Trophoblast cell (in vitro differentiated cells and primary cell): ENCODE results near the gene PDGFRB.

ENCODE experiments used
- DNase-seq, 2 donors: peaks; one replicate each; pipeline ENCODE4 v3.0.0-alpha.2; 2016
- H2AFZ ChIP-seq: 2 replicates; pipeline ENCODE4 v1.6.1; 2013; ENCODE audit warnings: low read length, moderate library complexity, mild to moderate bottlenecking; ENCODE audit not compliant: insufficient read depth, poor library complexity
- H2AK5ac ChIP-seq: 2 replicates; pipeline ENCODE4 v1.6.1; 2013; ENCODE audit warnings: mild to moderate bottlenecking, low read length
- H2BK120ac ChIP-seq: 2 replicates; pipeline ENCODE4 v1.6.1; 2013; ENCODE audit warnings: low read length, mild to moderate bottlenecking, moderate library complexity; ENCODE audit not compliant: insufficient read depth, poor library complexity
- H2BK12ac ChIP-seq: 2 replicates; pipeline ENCODE4 v1.6.1; 2013; ENCODE audit warnings: mild to moderate bottlenecking, low read length, moderate library complexity
- H2BK5ac ChIP-seq: 2 replicates; pipeline ENCODE4 v1.6.1; 2013; ENCODE audit warnings: low read length, low read depth, moderate library complexity, mild to moderate bottlenecking; ENCODE audit not compliant: poor library complexity
- H3K14ac ChIP-seq: 2 replicates; pipeline ENCODE4 v1.6.1; 2013; ENCODE audit warnings: mild to moderate bottlenecking, low read length
- H3K18ac ChIP-seq: 2 replicates; pipeline ENCODE4 v1.6.1; 2013; ENCODE audit warnings: mild to moderate bottlenecking, low read length
- H3K23ac ChIP-seq: 2 replicates; pipeline ENCODE4 v1.6.1; 2013; ENCODE audit warnings: low read length
- H3K27ac ChIP-seq: 2 replicates; pipeline ENCODE4 v1.5.1; 2013; ENCODE audit warnings: low read depth, mild to moderate bottlenecking, inconsistent platforms, low read length, moderate library complexity
- H3K27me3 ChIP-seq: 2 replicates; pipeline ENCODE4 v1.6.1; 2013; ENCODE audit warnings: inconsistent platforms, mild to moderate bottlenecking, low read length, moderate library complexity; ENCODE audit not compliant: insufficient read depth
- H3K36me3 ChIP-seq, 2 experiments: 1 replicate in 1 of 2; 2 replicates in 1 of 2; pipeline ENCODE4 v1.6.1; 2013; ENCODE audit warnings: low read length in 2 of 2, mild to moderate bottlenecking in 2 of 2, moderate library complexity in 1 of 2; ENCODE audit not compliant: insufficient read depth in 2 of 2, control insufficient read depth in 1 of 2
- H3K4ac ChIP-seq: 2 replicates; pipeline ENCODE4 v1.6.1; 2013; ENCODE audit warnings: low read depth, mild to moderate bottlenecking, low read length, moderate library complexity
- H3K4me1 ChIP-seq, 2 experiments: 1 replicate in 1 of 2; 2 replicates in 1 of 2; pipeline ENCODE4 v1.6.1; 2013; ENCODE audit warnings: low read length in 2 of 2, mild to moderate bottlenecking in 2 of 2, moderate library complexity in 1 of 2; ENCODE audit not compliant: insufficient read depth in 2 of 2, control insufficient read depth in 1 of 2
- H3K4me2 ChIP-seq: 2 replicates; pipeline ENCODE4 v1.6.1; 2013; ENCODE audit warnings: inconsistent platforms, mild to moderate bottlenecking, low read length, moderate library complexity
- H3K4me3 ChIP-seq: 2 replicates; pipeline ENCODE4 v1.5.1; 2013; ENCODE audit warnings: mild to moderate bottlenecking, low read depth, low read length, inconsistent platforms
- H3K79me1 ChIP-seq: one replicate; pipeline ENCODE4 v1.6.1; 2013; ENCODE audit warnings: low read length
- H3K79me2 ChIP-seq: 2 replicates; pipeline ENCODE4 v1.6.1; 2013; ENCODE audit warnings: low read length, mild to moderate bottlenecking; ENCODE audit not compliant: control insufficient read depth, insufficient read depth, poor library complexity
- H3K9ac ChIP-seq: 2 replicates; pipeline ENCODE4 v1.6.1; 2013; ENCODE audit warnings: mild to moderate bottlenecking, low read length
- H3K9me3 ChIP-seq: 2 replicates; pipeline ENCODE4 v1.6.1; 2013; ENCODE audit warnings: low read depth, mild to moderate bottlenecking, control low read depth, inconsistent platforms, low read length; ENCODE audit not compliant: insufficient read depth
- H4K12ac ChIP-seq: 2 replicates; pipeline ENCODE4 v1.6.1; 2013; ENCODE audit warnings: low read depth, mild to moderate bottlenecking, low read length, moderate library complexity
- H4K8ac ChIP-seq: 2 replicates; pipeline ENCODE4 v1.6.1; 2013; ENCODE audit warnings: low read depth, mild to moderate bottlenecking, low read length, moderate library complexity
- H4K91ac ChIP-seq: one replicate; pipeline ENCODE4 v1.6.1; 2013; ENCODE audit warnings: low read depth, mild to moderate bottlenecking, low read length, moderate library complexity
- WGBS: extraction: QIAGEN DNeasy Blood & Tissue Kit; methylation state at CpG from one replicate; pipeline ENCODE4 v1.1.7; 2013; ENCODE audit warnings: missing lambda C conversion rate; ENCODE audit not compliant: insufficient read length, insufficient coverage; ENCODE audit errors: extremely low coverage; 5-methylcytosine and 5-hydroxymethylcytosine counted together

Gene PDGFRB

GRCh38 chr5:150153483-150153882 is 2.2 kb downstream of the PDGFRB start:
- no peak for DNase-seq
- Histone ChIP-seq H3K23ac (no peak overlapping the region), H4K12ac (no peak overlapping the region), H3K36me3 (peaks cover 17 to 25% of the 10 kb centered on the region in 2 experiments), H3K9ac (no peak overlapping the region), H3K18ac (peak overlapping the region; percentile 24), H2BK120ac (peak overlapping the region; percentile 19), H4K8ac (peak overlapping the region; percentile 2), H3K27me3 (no peaks in the 10 kb centered on the region), H2BK5ac (peak overlapping the region; percentile 31), H2AK5ac (peak overlapping the region; percentile 31), H3K4me2 (peak overlapping the region; percentile 66), H3K9me3 (no peaks in the 10 kb centered on the region), H4K91ac (peak overlapping the region; percentile 95), H2AFZ (no peak overlapping the region), H3K4ac (peak overlapping the region; percentile 11), H2BK12ac (peak overlapping the region; percentile 74), H3K79me2 (peaks cover 7% of the 10 kb centered on the region), H3K14ac (peak overlapping the region; percentile 12), H3K27ac (no peak overlapping the region), H3K4me3 (no peak overlapping the region), H3K79me1 (peaks cover 23% of the 10 kb centered on the region), H3K4me1 (peaks cover 21 to 32% of the 10 kb centered on the region in 2 experiments)
- no CpG with 5 or more reads among the region's 2 CpGs for WGBS

DNA sequence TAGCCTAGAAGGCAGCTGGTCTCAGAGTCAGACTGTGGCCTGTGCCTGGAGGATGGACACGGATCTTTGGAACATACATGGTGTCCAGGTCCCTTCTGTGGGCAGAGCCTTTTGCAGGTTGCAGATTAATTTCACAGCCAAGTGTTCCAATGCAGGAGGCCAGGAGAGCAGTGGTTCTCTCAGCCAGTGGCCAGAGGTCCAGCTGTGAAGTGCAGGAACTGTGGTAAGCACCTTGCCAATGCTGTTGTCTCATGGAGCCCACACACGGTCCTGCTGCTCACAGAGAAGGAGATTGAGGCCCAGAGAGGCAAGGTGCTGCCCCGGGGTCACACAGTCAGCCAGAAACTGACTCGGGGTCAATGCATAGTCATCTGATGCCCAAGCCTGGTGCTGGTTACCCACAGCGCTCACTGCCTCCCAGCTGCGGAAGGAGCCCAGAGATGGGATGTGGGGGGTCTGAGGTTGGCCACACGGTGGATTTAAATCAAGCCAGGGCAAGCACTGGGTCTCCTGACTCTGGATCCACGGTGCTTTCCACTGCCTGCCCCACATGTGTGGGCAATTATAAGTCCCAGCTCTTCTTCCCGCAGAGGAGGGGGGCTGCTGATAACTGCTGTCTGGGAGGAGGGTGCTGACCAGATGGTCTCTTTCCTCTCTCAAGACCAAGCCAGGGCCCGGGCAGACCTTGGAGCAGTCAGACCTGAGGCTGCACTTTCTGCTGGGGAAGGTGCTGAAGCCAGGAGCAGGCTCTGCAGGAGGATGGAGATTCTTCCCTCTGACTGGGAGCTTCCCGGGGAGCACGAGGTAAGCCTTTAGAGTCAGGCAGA is 2.8 kb downstream of the PDGFRB start:
- Histone ChIP-seq H3K23ac (no peak overlapping the region), H3K79me2 (peaks cover 7% of the 10 kb centered on the region), H3K4me3 (no peak overlapping the region), H3K36me3 (peaks cover 22 to 28% of the 10 kb centered on the region in 2 experiments), H2BK12ac (peak overlapping the region; percentile 27), H3K9ac (no peak overlapping the region), H4K8ac (no peak overlapping the region), H4K12ac (no peak overlapping the region), H3K4ac (no peak overlapping the region), H2AK5ac (peak overlapping the region; percentile 38), H2BK120ac (peak overlapping the region; percentile 4), H3K18ac (peak overlapping the region; percentile 37), H3K9me3 (no peaks in the 10 kb centered on the region), H2BK5ac (peak overlapping the region; percentile 3), H3K4me2 (no peak overlapping the region), H2AFZ (no peak overlapping the region), H3K27me3 (no peaks in the 10 kb centered on the region), H4K91ac (peak overlapping the region; percentile 4), H3K79me1 (peaks cover 22% of the 10 kb centered on the region), H3K27ac (no peak overlapping the region), H3K14ac (peak overlapping the region; percentile 12), H3K4me1 (peaks cover 18 to 29% of the 10 kb centered on the region in 2 experiments)
- WGBS, result no CpG with 5 or more reads among the region's 12 CpGs
- DNase-seq, result no peak

GRCh38 chr5:150149618-150150017 is 6.0 kb downstream of the PDGFRB start:
- peaks cover 18% of the 10 kb centered on the region for H3K79me1 ChIP-seq
- no peak overlapping the region for H3K14ac ChIP-seq
- no peak overlapping the region for H4K12ac ChIP-seq
- peaks cover 16 to 28% of the 10 kb centered on the region in 2 experiments for H3K4me1 ChIP-seq
- H3K9ac ChIP-seq, result no peak overlapping the region
- no peak overlapping the region for H3K23ac ChIP-seq
- peaks cover 23 to 34% of the 10 kb centered on the region in 2 experiments for H3K36me3 ChIP-seq
- peaks cover 5% of the 10 kb centered on the region for H3K79me2 ChIP-seq
- H2AFZ ChIP-seq, result no peak overlapping the region
- H3K4me2 ChIP-seq, result no peak overlapping the region
- H2AK5ac ChIP-seq, result peak overlapping the region; percentile 13
- H3K18ac ChIP-seq, result no peak overlapping the region
- no peak for DNase-seq
- peak overlapping the region; percentile 36 for H3K4ac ChIP-seq
- peak overlapping the region; percentile 38 for H2BK12ac ChIP-seq
- H4K8ac ChIP-seq, result no peak overlapping the region
- no peak overlapping the region for H3K27ac ChIP-seq
- no peak overlapping the region for H2BK5ac ChIP-seq
- no peaks in the 10 kb centered on the region for H3K9me3 ChIP-seq
- no peak overlapping the region for H2BK120ac ChIP-seq
- H3K27me3 ChIP-seq, result no peaks in the 10 kb centered on the region
- H4K91ac ChIP-seq, result peak overlapping the region; percentile 27
- H3K4me3 ChIP-seq, result no peak overlapping the region

DNA sequence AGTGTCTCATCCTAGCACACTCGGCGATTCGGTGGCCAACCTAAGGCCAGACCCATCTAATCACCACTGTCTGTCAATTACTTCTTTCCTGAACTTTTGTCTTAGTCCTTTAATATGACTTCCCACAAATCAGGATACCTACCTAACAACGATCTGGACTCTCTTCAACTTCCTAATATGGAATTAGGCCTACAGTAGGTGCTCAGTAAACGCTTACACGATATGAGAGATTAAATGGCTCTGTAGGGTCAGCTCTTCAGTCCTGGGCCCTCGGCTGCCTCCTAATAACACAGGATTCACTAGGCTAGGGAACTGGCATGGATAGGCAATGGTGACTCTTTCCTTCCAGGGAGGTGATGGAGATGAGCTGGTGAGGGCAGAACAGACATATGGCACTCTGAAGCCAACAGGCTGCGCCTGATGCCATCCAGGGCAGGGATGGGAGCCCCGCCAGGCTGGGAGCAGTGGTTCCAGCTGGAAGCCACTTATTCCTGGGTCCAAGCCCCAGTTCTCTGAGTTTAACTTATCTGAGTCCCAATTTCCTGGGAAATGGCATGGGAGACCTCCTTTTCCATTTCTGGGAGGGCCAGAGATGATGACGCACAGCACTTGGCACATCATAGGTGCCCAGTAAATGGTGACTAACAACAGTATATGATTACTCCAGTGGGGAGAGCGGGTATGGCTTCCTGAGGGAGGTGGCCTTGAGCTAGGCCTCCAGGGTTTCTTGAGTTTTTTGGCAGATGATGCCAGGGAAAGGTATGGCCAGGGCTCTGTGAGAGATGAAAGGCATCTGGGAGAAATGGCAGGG is 7.3 kb downstream of the PDGFRB start:
- Histone ChIP-seq H3K9me3 (no peaks in the 10 kb centered on the region), H2BK5ac (no peak overlapping the region), H3K27ac (no peak overlapping the region), H3K4me1 (peaks cover 17 to 28% of the 10 kb centered on the region in 2 experiments), H4K8ac (no peak overlapping the region), H3K9ac (no peak overlapping the region), H3K27me3 (no peaks in the 10 kb centered on the region), H3K79me2 (peaks cover 14% of the 10 kb centered on the region), H3K4ac (no peak overlapping the region), H2BK12ac (peak overlapping the region; percentile 40), H3K79me1 (peaks cover 22% of the 10 kb centered on the region), H4K91ac (no peak overlapping the region), H3K4me2 (no peak overlapping the region), H3K36me3 (peaks cover 23 to 34% of the 10 kb centered on the region in 2 experiments), H3K14ac (no peak overlapping the region), H4K12ac (no peak overlapping the region), H2AFZ (no peak overlapping the region), H2AK5ac (peak overlapping the region; percentile 81), H3K18ac (peak overlapping the region; percentile 9), H2BK120ac (no peak overlapping the region), H3K23ac (no peak overlapping the region), H3K4me3 (no peak overlapping the region)
- no peak for DNase-seq
- no CpG with 5 or more reads among the region's 11 CpGs for WGBS
